ENCODE measurements around the gene AKAP5. TPM values are rescaled to one million over a fixed set of nuclear protein-coding genes. Genes with fewer than 3 reads are reported as not detected.

Gene AKAP5
- polyA plus RNA-seq, 4 donors = 1.4 to 9.8 (median 6.9) TPM

GRCh38 chr14:64459405-64460136 is 5.7 kb upstream of the AKAP5 start:
- no peak for DNase-seq (ENCODE audit: low read depth in 4 of 4, low spot score in 3 of 4)

DNA sequence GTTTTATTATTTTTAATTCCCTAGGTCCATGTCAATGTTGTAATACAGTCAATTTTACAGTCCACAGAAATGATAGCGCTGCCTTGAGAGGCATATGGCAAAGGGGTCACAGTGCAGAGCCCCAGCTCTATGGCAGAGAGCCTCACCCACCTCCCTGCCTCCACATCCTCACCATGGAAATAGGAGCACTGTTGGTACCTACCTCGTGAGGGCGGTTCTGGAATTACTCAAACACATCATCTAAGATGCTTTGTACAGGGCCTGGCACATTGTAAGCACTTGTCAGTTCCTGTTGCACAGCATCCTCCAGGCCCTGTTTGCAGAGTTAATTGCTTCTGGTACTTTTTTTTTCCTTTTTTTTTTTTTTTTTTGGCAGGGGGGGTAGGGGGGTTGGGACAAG is 4.1 kb upstream of the AKAP5 start:
- no peak for DNase-seq (ENCODE audit: low read depth in 4 of 4, low spot score in 3 of 4)

DNA sequence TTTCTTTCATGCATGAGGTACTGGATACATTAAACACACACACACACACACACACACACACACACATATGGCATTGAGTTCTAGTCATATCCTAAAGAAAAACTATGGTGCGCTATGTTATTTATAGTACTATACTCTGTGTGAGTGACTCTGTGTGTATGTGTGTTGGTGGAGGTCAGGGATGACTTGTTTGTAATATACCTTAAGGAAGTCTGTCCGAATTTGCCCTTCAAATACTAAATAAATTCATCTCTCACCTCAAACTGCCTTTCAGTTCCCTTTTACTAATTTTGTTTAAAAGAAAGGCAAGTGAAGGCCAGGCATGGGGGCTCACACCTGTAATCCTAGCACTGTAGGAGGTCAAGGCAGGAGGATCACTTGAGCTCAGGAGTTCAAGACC is 2.1 kb upstream of the AKAP5 start:
- no peak for DNase-seq (ENCODE audit: low read depth in 4 of 4, low spot score in 3 of 4)

DNA sequence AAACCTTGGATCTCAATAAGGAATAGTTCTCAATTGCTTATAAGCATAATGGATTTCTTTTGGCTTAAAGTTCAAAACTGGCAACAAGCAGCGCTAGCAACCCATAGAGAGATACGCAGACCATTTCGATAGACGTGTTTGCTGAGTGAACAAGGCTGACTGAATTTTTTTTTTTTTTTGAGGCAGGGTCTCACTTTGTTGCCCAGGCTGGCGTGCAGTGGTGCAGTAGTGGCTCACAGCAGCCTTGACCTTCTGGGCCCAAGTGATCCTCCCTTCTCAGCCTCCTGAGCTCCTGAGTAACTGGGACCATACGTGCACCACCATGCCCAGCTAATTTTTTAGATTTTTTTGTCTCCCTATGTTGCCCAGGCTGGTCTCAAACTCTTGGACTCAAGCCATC is 1.4 kb upstream of the AKAP5 start:
- DNase-seq (ENCODE audit: low read depth in 4 of 4, low spot score in 3 of 4) = no peak

GRCh38 chr14:64464651-64465050 is 648 bp upstream of the AKAP5 start:
- no peak for DNase-seq (ENCODE audit: low read depth in 4 of 4, low spot score in 3 of 4)

- DNase-seq (ENCODE audit: low read depth in 4 of 4, low spot score in 3 of 4) = no peak
These were observed 694 bp downstream of the AKAP5 start for GRCh38 chr14:64465831-64466554.

DNA sequence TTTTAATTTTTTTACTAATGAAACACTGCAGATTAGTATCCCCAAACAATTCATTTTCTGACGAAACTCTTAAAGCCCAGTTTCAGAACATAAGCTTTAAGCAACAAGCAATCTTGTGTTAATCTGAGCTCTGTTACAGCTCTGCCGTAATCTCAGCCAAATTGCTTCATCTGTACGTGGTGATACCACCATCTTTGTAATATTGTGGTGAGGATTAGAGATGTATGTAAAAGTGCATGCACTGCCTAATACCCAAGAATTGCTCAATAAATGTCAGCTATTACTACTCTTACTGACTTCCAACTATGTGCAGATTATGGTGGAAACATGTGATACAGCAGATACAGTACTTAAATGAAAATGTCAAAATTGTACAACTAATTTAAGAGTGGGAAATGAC is 1.8 kb downstream of the AKAP5 start:
- DNase-seq (ENCODE audit: low read depth in 4 of 4, low spot score in 3 of 4) = no peak

DNA sequence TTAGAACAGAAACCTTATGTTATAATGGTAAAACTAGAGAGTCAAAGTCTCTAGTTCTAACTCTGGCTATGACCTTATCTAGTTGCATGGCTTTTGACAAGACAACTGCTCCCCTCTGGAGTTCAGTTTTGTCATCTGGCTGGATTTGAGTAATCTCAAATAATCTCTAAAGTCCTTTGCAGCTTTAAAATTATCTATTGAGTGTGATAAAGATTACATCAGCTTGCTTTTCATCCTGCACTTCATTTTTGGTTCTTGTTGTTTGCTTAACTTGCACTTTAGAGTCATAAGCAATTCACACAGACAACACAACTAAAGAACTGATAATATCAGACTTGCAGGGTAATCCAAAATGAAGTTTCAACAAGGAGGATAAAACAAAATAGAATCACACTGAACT is 2.3 kb downstream of the AKAP5 start:
- DNase-seq (ENCODE audit: low read depth in 4 of 4, low spot score in 3 of 4) = no peak

- DNase-seq (ENCODE audit: low read depth in 4 of 4, low spot score in 3 of 4) = no peak
These were observed 3.2 kb downstream of the AKAP5 start for GRCh38 chr14:64468451-64468850.

- no peak for DNase-seq (ENCODE audit: low read depth in 4 of 4, low spot score in 3 of 4)
These were observed 8.7 kb downstream of the AKAP5 start for GRCh38 chr14:64474041-64474440.

DNA sequence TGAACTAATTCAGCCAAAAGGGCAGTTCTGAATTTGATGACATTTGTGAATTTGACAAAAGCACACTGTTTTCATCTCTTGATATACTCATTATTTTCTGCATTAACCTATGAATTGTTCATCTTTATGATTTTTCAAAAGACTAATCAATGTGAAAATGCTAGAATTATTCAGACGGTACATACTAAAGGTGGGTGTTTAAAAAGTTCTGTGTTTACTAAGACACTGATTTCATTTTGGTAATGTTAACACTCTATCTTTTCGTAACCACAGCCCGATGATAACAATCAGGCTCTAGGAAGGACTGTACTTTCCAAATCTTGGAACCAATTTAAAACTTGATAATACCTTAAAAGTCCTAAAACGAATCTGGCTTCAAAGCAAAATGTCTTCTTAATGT is 9.4 kb downstream of the AKAP5 start:
- no peak for DNase-seq (ENCODE audit: low read depth in 4 of 4, low spot score in 3 of 4)

GRCh38 chr14:64475585-64476273 is 10.4 kb downstream of the AKAP5 start:
- no peak for DNase-seq (ENCODE audit: low read depth in 4 of 4, low spot score in 3 of 4)

DNA sequence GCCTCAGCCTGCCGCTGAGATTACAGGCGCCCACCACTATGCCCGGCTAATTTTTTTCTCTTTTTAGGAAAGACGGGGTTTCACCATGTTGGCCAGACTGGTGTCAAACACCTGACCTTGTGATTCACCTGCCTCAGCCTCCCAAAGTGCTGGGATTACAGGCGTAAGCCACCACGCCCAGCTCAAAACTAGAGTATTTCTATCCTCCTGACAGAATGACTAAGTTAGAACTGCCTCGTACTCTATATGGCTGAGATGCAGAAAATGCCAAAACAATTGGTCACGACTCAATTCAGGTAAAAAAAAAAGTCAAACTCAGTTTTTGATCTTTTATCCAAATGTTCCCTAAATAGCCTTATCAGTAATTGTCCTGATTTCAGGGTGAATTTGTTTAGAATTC is 11.1 kb downstream of the AKAP5 start:
- no peak for DNase-seq (ENCODE audit: low read depth in 4 of 4, low spot score in 3 of 4)

- DNase-seq (ENCODE audit: low read depth in 4 of 4, low spot score in 3 of 4) = no peak
These were observed 13.4 kb downstream of the AKAP5 start for GRCh38 chr14:64478634-64479250.

- no peak for DNase-seq (ENCODE audit: low read depth in 4 of 4, low spot score in 3 of 4)
These were observed 23.3 kb downstream of the AKAP5 start for GRCh38 chr14:64488590-64489099.

DNA sequence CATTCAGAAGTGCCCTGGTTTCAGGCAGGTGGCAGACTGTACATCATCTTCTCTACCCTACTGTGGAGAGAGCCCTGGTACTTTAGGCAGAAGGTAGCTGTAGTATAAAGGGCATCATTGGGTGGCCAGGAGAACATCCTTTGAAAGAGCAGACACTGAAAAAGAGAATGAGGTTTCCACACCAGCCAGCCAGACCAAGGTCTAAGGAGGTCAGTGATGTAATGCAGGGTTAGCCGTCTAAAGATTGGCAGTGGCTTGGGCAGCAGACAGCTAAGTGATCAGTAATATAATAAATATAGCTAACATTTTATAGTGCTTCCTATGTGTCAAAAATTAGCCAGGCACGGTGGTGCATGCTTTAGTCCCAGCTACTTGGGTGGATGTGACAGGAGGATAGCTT is 26.3 kb downstream of the AKAP5 start:
- no peak for DNase-seq (ENCODE audit: low read depth in 4 of 4, low spot score in 3 of 4)

GRCh38 chr14:64493455-64493854 is 28.2 kb downstream of the AKAP5 start:
- no peak for DNase-seq (ENCODE audit: low read depth in 4 of 4, low spot score in 3 of 4)

DNA sequence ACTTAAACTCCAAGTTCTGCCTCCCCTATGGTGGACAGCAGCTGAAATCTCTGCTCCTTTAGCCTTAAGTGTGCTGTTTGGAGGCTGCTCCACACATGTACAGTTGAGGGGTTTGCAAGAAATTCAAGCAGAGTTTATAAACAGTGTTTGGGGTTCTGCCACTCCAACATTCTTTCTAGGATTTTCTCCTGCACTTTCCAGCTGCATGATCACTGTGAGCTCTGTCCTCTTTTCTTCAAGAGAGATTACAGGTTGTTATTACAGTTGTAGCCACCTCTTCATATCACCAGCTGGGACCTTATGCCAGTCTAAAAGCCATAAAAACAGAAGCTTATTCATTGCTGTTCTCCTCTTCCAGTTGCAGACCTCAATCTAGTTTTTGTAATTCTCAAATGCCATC is 30.0 kb downstream of the AKAP5 start:
- no peak for DNase-seq (ENCODE audit: low read depth in 4 of 4, low spot score in 3 of 4)

DNA sequence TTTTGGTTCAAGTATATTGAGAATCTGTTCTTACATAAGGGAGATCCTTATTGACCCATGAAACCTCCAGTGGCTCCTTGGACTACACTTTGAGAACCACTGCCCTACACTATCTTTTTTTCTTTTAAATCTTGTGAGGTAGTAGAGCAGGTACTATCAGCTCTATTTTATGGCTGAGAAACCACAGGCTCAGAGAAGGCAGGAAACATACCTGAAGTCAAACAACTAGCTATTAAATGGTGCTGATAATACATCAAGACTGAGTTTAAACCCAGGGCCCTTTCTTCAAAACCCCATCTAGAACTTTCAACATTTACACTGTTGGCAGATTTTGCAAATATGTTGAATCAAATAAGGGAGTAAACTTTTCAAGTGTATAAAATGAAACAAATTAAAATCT is 31.5 kb downstream of the AKAP5 start:
- no peak for DNase-seq (ENCODE audit: low read depth in 4 of 4, low spot score in 3 of 4)

DNA sequence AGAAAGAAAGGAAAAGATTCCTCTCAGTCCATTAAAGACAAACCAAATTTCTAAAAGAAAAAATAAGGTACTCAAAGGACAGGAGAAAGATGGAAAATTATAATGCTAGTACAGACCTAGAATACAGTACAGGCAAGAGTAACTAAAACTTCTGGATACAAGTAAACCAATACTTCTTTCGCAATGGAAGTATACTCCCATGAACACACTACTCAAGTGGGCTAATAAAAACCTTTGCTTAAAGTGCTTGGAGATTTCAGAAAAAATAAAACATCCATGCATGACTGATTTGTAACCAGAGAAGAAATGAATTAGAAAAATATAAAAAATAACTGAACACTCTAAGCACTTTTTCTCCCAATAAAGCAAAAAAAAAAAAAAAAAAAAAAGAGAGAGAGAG is 34.8 kb downstream of the AKAP5 start:
- no peak for DNase-seq (ENCODE audit: low read depth in 4 of 4, low spot score in 3 of 4)

Data from left renal pelvis (tissue), 4 donors.